Spleen (tissue), 7 donors: Measurements from ENCODE around the gene MKS1.

Source experiments
- CTCF ChIP-seq, 11 experiments: fragments of 200-600 bp in 7 of 11; fragments of 450-650 bp in 4 of 11; sonication (generic) in 4 of 11; IDR thresholded peaks in 8 of 11; conservative IDR thresholded peaks in 3 of 11; 1 replicate in 7 of 11; 2 replicates in 4 of 11; pipeline versions ENCODE4 v1.4.0 to v1.8.0; 2016 to 2021; ENCODE audit warnings: antibody characterized with exemption in 11 of 11, inconsistent platforms in 4 of 11, mild to moderate bottlenecking in 1 of 11
- POLR2A ChIP-seq, 3 donors: fragments of 450-650 bp; IDR thresholded peaks; one replicate each; pipeline ENCODE4 v1.5.1; 2017; ENCODE audit warnings: antibody characterized with exemption in 3 of 3, mild to moderate bottlenecking in 1 of 3
- POLR2AphosphoS5 ChIP-seq, 3 donors: sonication (generic); formaldehyde crosslinking; IDR thresholded peaks; one replicate each; pipeline ENCODE4 v1.5.1; 2017; ENCODE audit warnings: antibody characterized with exemption in 3 of 3
- donor health status: DM: no; HTN: no; CAD: no; lungs with moderate emphysema.
- donor health status: DM: no; HTN: no; CAD: no.
- donor health status: DM: no; HTN: no; CAD: no.

- TF ChIP-seq POLR2AphosphoS5 (IDR thresholded peaks at IDR 0.05) (no peak), CTCF (IDR thresholded peaks at IDR 0.05 in 8 of 11, conservative IDR thresholded peaks at IDR 0.05 in 3 of 11) (no peak), POLR2A (IDR thresholded peaks at IDR 0.05) (no peak)
Observed at GRCh38 chr17:58231641-58232040, 12.6 kb upstream of the MKS1 start.
